Epithelial cell of esophagus (primary cell): ENCODE results near the gene SRSF7.
"Not testable (repeated sequence)": the region's sequence is repeated elsewhere in the genome, so short reads cannot be mapped to it uniquely, and the experiment has no call there.

ENCODE experiments used
- DNase-seq: peaks from one replicate; pipeline ENCODE4 v3.0.0; 2010; ENCODE audit warnings: low read depth
- H3K4me3 ChIP-seq: 2 replicates; pipeline ENCODE4 v1.5.1; 2011; ENCODE audit warnings: mild to moderate bottlenecking, low read length, control low read depth
- TF ChIP-seq, protein P1 (sequence below): IDR thresholded peaks from 2 replicates; pipeline ENCODE4 v1.5.1; 2011; ENCODE audit warnings: low read depth, mild to moderate bottlenecking, low read length, control low read depth, inconsistent platforms; ENCODE audit not compliant: insufficient read depth; ENCODE audit errors: missing control alignments

Gene SRSF7

GRCh38 chr2:38712413-38712812 is 38.7 kb downstream of the SRSF7 start:
- DNase-seq = no peak
- no peak overlapping the region for H3K4me3 ChIP-seq
- TF ChIP-seq, protein P1, sequence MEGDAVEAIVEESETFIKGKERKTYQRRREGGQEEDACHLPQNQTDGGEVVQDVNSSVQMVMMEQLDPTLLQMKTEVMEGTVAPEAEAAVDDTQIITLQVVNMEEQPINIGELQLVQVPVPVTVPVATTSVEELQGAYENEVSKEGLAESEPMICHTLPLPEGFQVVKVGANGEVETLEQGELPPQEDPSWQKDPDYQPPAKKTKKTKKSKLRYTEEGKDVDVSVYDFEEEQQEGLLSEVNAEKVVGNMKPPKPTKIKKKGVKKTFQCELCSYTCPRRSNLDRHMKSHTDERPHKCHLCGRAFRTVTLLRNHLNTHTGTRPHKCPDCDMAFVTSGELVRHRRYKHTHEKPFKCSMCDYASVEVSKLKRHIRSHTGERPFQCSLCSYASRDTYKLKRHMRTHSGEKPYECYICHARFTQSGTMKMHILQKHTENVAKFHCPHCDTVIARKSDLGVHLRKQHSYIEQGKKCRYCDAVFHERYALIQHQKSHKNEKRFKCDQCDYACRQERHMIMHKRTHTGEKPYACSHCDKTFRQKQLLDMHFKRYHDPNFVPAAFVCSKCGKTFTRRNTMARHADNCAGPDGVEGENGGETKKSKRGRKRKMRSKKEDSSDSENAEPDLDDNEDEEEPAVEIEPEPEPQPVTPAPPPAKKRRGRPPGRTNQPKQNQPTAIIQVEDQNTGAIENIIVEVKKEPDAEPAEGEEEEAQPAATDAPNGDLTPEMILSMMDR = no peak

- TF ChIP-seq, protein P1 = no peak
These were observed 39.6 kb downstream of the SRSF7 start for GRCh38 chr2:38711558-38711957.

DNA sequence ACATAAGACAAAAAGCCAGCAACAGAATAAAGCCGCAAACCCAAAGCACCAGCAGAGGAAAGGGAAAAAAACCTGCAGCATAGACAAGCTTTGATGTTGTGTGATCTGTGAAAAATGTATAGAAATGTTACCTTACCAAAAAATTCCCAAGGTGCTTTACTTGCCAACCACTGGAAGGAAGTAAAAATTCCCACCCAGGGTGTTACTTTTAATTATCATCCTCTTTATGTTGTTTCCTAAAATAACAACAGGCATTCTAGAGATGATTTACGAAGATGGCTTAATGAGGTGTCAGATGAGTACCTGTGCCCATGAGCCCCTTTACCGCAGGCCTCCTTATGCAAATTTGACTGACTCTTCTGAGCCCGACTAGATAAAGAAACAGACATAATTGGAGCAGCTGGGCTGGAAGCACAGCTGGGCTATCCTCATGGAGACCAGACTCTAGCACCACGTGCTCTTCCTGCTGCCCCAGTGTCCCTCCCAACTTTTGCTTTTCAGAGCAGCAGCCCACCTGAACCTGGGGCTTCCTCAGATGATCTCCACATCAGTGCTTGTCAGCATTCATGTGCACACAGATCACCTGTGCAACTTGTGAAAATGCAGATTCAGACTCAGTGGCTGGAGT is 41.5 kb downstream of the SRSF7 start:
- TF ChIP-seq, protein P1 = no peak
- no peak for DNase-seq
- H3K4me3 ChIP-seq = no peak overlapping the region

More at GRCh38 chr2:38711558-38711957, 39.6 kb downstream of the SRSF7 start:
- no peak overlapping the region for H3K4me3 ChIP-seq
- no peak for DNase-seq

GRCh38 chr2:38708900-38709566 is 42.1 kb downstream of the SRSF7 start:
- DNase-seq = no peak
- H3K4me3 ChIP-seq = no peak overlapping the region
- TF ChIP-seq, protein P1 = no peak

DNA sequence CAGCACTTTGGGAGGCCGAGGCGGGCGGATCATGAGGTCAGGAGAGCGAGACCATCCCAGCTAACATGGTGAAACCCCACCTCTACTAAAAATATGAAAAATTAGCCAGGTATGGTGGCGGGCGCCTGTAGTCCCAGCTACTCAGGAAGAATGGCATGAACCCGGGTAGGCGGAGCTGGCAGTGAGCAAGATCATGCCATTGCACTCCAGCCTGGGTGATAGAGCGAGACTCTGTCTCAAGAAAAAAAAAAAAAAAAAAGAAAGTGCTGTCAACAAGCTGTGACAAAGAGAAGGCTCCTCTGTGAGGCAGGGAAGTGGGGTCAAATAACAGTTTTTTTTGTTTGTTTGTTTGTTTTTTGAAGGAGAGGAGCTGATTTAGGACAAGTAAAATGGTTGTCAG is 42.7 kb downstream of the SRSF7 start:
- not testable (repeated sequence) for DNase-seq, H3K4me3 ChIP-seq

DNA sequence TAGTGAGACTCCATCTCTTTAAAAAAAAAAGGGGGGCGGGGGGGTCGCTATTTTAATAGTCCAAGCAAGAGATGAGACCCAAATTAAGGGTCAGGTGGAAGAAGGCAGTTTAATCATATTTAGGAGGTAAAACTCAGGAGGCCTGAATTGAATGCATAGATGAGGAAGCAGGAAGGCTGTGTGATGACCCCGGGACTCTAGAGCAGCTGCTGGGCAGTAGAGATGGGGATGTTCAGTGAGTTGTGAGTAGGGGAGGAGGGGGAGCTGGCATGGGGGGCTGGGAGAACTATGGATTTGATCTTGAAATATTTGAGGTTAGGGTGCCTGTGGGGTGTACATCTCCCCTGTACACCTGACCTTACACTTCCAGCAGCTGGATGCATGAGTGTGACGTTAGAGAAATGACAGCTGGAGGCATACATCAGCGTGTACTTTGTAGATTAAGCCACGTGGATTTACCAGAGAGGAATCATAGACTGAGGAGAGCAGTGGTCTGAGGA is 44.3 kb downstream of the SRSF7 start:
- H3K4me3 ChIP-seq = no peak overlapping the region
- no peak for DNase-seq
- TF ChIP-seq, protein P1 = no peak

DNA sequence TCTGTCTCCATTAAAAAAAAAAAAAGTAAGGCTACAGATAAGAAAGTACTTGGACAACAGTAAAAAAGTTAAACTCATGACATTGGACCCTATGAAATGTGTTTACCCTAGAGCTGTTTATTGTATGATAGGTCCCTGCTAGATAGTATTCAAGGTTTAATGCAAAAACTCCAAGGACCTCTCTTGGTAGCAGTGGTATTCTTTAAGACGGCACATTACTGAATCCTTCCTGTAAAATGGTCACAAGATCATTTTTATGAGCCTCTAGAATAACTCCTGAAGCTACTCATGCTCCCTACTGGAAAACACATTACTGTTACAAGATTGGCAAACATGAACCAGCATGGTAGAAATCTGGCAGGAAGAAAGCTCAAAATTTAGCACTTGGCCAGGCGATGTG is 46.5 kb downstream of the SRSF7 start:
- DNase-seq = no peak
- TF ChIP-seq, protein P1 = no peak
- no peak overlapping the region for H3K4me3 ChIP-seq

- H3K4me3 ChIP-seq, DNase-seq: not testable (repeated sequence)
These were observed 47.8 kb downstream of the SRSF7 start for GRCh38 chr2:38703336-38703735.
